H1 (cell line): Measurements from ENCODE around the gene SFT2D1. TPM values are rescaled to one million over a fixed set of nuclear protein-coding genes. Genes with fewer than 3 reads are reported as not detected.

ENCODE experiments used
- CTCF ChIA-PET: fragments of 300-600 bp; sonication (Branson Sonifier 250); formaldehyde crosslinking; loops from one replicate; lab custom pipeline; 2021; ENCODE audit not compliant: partially characterized antibody; lab: Charles Lee
- POLR2A ChIA-PET: fragments of 300-600 bp; sonication (Branson Sonifier 250); formaldehyde crosslinking; loops from one replicate; lab custom pipeline; 2021; ENCODE audit warnings: inconsistent platforms; ENCODE audit not compliant: partially characterized antibody; lab: Charles Lee
- DNase-seq, 2 experiments: peaks; one replicate each; pipeline versions ENCODE4 v3.0.0 to v3.0.0-alpha.2; 2010 to 2022; ENCODE audit warnings: low spot score in 2 of 2, low read depth in 1 of 2, mixed read lengths in 1 of 2
- FAIRE-seq: peaks from 2 replicates; lab custom pipeline; 2011; peaks lifted over from hg19 to GRCh38; lab: Jason Lieb, UNC
- H2AFZ ChIP-seq: 2 replicates; pipeline ENCODE4 v1.8.1; 2012; ENCODE audit warnings: low read length, inconsistent platforms
- H2AK5ac ChIP-seq: 2 replicates; pipeline ENCODE4 v1.6.1; 2013; ENCODE audit warnings: low read depth, low read length
- H2BK120ac ChIP-seq: replicated peaks from 2 replicates; pipeline ENCODE3; 2013; ENCODE audit warnings: low read depth, low read length, inconsistent platforms
- H2BK12ac ChIP-seq: 2 replicates; pipeline ENCODE4 v1.6.1; 2013; ENCODE audit warnings: low read depth, low read length
- H2BK15ac ChIP-seq: 2 replicates; pipeline ENCODE4 v1.6.1; 2013; ENCODE audit warnings: low read length
- H2BK20ac ChIP-seq: 2 replicates; pipeline ENCODE4 v1.6.1; 2013; ENCODE audit warnings: low read length
- H2BK5ac ChIP-seq: 2 replicates; pipeline ENCODE4 v1.6.1; 2013; ENCODE audit warnings: low read depth, low read length
- H3K14ac ChIP-seq: 2 replicates; pipeline ENCODE4 v1.6.1; 2013; ENCODE audit warnings: inconsistent platforms; ENCODE audit not compliant: insufficient read length
- H3K18ac ChIP-seq: 2 replicates; pipeline ENCODE4 v1.6.1; 2013; ENCODE audit warnings: low read length; ENCODE audit errors: extremely low read depth
- H3K23ac ChIP-seq: 2 replicates; pipeline ENCODE4 v1.6.1; 2013; ENCODE audit warnings: inconsistent platforms; ENCODE audit not compliant: insufficient read length
- H3K23me2 ChIP-seq: 2 replicates; pipeline ENCODE4 v1.6.1; 2013; ENCODE audit warnings: low read depth, low read length
- H3K27ac ChIP-seq: 2 replicates; pipeline ENCODE4 v1.6.1; 2011; ENCODE audit warnings: low read depth, low read length, inconsistent platforms
- H3K27me3 ChIP-seq, 4 experiments: replicated peaks in 1 of 4; 1 replicate in 1 of 4; 2 replicates in 3 of 4; pipeline versions ENCODE4 v1.6.1 to v1.8.1; 2011 to 2013; ENCODE audit warnings: low read length in 3 of 4, mild to moderate bottlenecking in 3 of 4, inconsistent platforms in 2 of 4, mixed read lengths in 2 of 4, moderate library complexity in 1 of 4; ENCODE audit not compliant: control insufficient read depth in 3 of 4, insufficient read depth in 3 of 4; ENCODE audit errors: extremely low read depth in 1 of 4
- H3K36me3 ChIP-seq, 4 experiments: 2 replicates each; pipeline versions ENCODE4 v1.6.1 to v1.8.1; 2011 to 2013; ENCODE audit warnings: mild to moderate bottlenecking in 4 of 4, low read length in 3 of 4, moderate library complexity in 2 of 4, control low read depth in 1 of 4, inconsistent platforms in 1 of 4; ENCODE audit not compliant: insufficient read depth in 4 of 4, control insufficient read depth in 2 of 4
- H3K4ac ChIP-seq: replicated peaks from 2 replicates; pipeline ENCODE3; 2013; ENCODE audit warnings: low read length, low read depth, mixed read lengths, inconsistent platforms; ENCODE audit not compliant: insufficient read length
- H3K4me1 ChIP-seq, 4 experiments: replicated peaks in 1 of 4; 1 replicate in 1 of 4; 2 replicates in 3 of 4; pipeline versions ENCODE4 v1.6.1 to v1.8.1; 2011 to 2013; ENCODE audit warnings: low read length in 3 of 4, inconsistent platforms in 2 of 4, mixed read lengths in 1 of 4; ENCODE audit not compliant: insufficient read depth in 4 of 4, control insufficient read depth in 3 of 4
- H3K4me2 ChIP-seq, 2 experiments: 2 replicates each; pipeline versions ENCODE4 v1.6.1 to v1.8.1; 2011 to 2013; ENCODE audit warnings: low read depth in 2 of 2, low read length in 2 of 2, control low read depth in 1 of 2, inconsistent platforms in 1 of 2, mild to moderate bottlenecking in 1 of 2; ENCODE audit not compliant: insufficient read depth in 1 of 2
- H3K4me3 ChIP-seq, 4 experiments: fragments of 200-600, 300-600 bp in 1 of 4; sonication (generic), shearing (Covaris generic), sonication (Bioruptor Twin) in 1 of 4; 2 replicates each; pipeline versions ENCODE4 v1.5.1 to v1.8.1; 2011 to 2016; ENCODE audit warnings: low read length in 4 of 4, low read depth in 3 of 4, control low read depth in 2 of 4, inconsistent platforms in 2 of 4, mild to moderate bottlenecking in 2 of 4, mixed read lengths in 1 of 4, moderate library complexity in 1 of 4; ENCODE audit not compliant: insufficient read depth in 2 of 4; ENCODE audit errors: extremely low read depth in 1 of 4
- H3K56ac ChIP-seq: replicated peaks from 2 replicates; pipeline ENCODE3; 2013; ENCODE audit warnings: low read depth, mild to moderate bottlenecking, mixed read lengths, low read length, inconsistent platforms; ENCODE audit not compliant: insufficient read length
- H3K79me1 ChIP-seq: 2 replicates; pipeline ENCODE4 v1.6.1; 2013; ENCODE audit warnings: low read depth, low read length, control low read depth
- H3K79me2 ChIP-seq, 2 experiments: 2 replicates each; pipeline versions ENCODE4 v1.6.1 to v1.8.1; 2012 to 2013; ENCODE audit warnings: low read length in 2 of 2, mild to moderate bottlenecking in 2 of 2, inconsistent platforms in 1 of 2; ENCODE audit not compliant: insufficient read depth in 2 of 2, control insufficient read depth in 1 of 2
- H3K9ac ChIP-seq, 4 experiments: replicated peaks in 1 of 4; 1 replicate in 1 of 4; 2 replicates in 3 of 4; pipeline versions ENCODE4 v1.6.1 to v1.8.1; 2011 to 2013; ENCODE audit warnings: low read depth in 3 of 4, low read length in 3 of 4, control low read depth in 2 of 4, mild to moderate bottlenecking in 2 of 4, moderate library complexity in 2 of 4, inconsistent platforms in 1 of 4; ENCODE audit errors: extremely low read depth in 1 of 4
- H3K9me3 ChIP-seq, 2 experiments: 2 replicates each; pipeline versions ENCODE4 v1.6.1 to v1.8.1; 2012 to 2013; ENCODE audit warnings: mild to moderate bottlenecking in 2 of 2, moderate library complexity in 2 of 2, control low read depth in 1 of 2, inconsistent platforms in 1 of 2, low read depth in 1 of 2, low read length in 1 of 2, mixed read lengths in 1 of 2; ENCODE audit not compliant: insufficient read depth in 2 of 2
- H4K20me1 ChIP-seq, 2 experiments: replicated peaks in 1 of 2; 2 replicates each; pipeline versions ENCODE3 to v1.8.1; 2011 to 2013; ENCODE audit warnings: inconsistent platforms in 2 of 2, low read length in 2 of 2, mild to moderate bottlenecking in 1 of 2; ENCODE audit not compliant: insufficient read depth in 2 of 2, control insufficient read depth in 1 of 2
- H4K5ac ChIP-seq: 2 replicates; pipeline ENCODE4 v1.6.1; 2013; ENCODE audit warnings: low read length, low read depth, mixed read lengths, inconsistent platforms; ENCODE audit not compliant: insufficient read length
- H4K8ac ChIP-seq: 2 replicates; pipeline ENCODE4 v1.8.0; 2013; ENCODE audit warnings: mild to moderate bottlenecking, moderate library complexity, low read length, inconsistent platforms; ENCODE audit not compliant: insufficient read depth; ENCODE audit errors: extremely low read depth
- H4K91ac ChIP-seq: replicated peaks from 2 replicates; pipeline ENCODE3; 2013; ENCODE audit warnings: low read length, mixed read lengths, inconsistent platforms; ENCODE audit not compliant: insufficient read length
- CEBPB ChIP-seq: IDR thresholded peaks from 2 replicates; pipeline ENCODE4 v1.6.1; 2012; ENCODE audit warnings: low read depth, low read length
- E2F6 ChIP-seq: IDR thresholded peaks from 2 replicates; pipeline ENCODE4 v1.6.1; 2012; ENCODE audit warnings: inconsistent platforms
- JUND ChIP-seq: IDR thresholded peaks from 2 replicates; pipeline ENCODE4 v1.6.1; 2011; ENCODE audit warnings: mild to moderate bottlenecking, improper control_type of control experiment, low read length
- KDM1A ChIP-seq: fragments of 200-600, 300-600 bp; sonication (generic); IDR thresholded peaks from 2 replicates; pipeline ENCODE4 v1.7.1; 2016; ENCODE audit warnings: mild to moderate bottlenecking, low read length, borderline replicate concordance
- KDM5A ChIP-seq: fragments of 200-600 bp; IDR thresholded peaks from 2 replicates; pipeline ENCODE4 v1.7.1; 2012; ENCODE audit warnings: mild to moderate bottlenecking, low read length, inconsistent platforms, mixed read lengths
- NANOG ChIP-seq: IDR thresholded peaks from 2 replicates; pipeline ENCODE4 v1.6.1; 2011; ENCODE audit warnings: low read length, low read depth, mild to moderate bottlenecking, inconsistent platforms; ENCODE audit not compliant: insufficient read depth, poor library complexity, severe bottlenecking
- NRF1 ChIP-seq: IDR thresholded peaks from 2 replicates; pipeline ENCODE4 v1.6.1; 2011; ENCODE audit warnings: mild to moderate bottlenecking, low read depth, low read length, improper control_type of control experiment
- POLR2AphosphoS5 ChIP-seq: IDR thresholded peaks from 2 replicates; pipeline ENCODE4 v1.6.1; 2011; ENCODE audit warnings: low read depth, low read length
- RNF2 ChIP-seq: fragments of 200-900, 300-1000 bp; sonication (generic); IDR thresholded peaks from 2 replicates; pipeline ENCODE4 v1.7.1; 2016; ENCODE audit warnings: borderline replicate concordance, low read depth, mild to moderate bottlenecking, antibody characterized with exemption, low read length; ENCODE audit not compliant: poor library complexity, severe bottlenecking; ENCODE audit errors: missing control alignments
- TAF7 ChIP-seq: optimal IDR thresholded peaks from 2 replicates; pipeline ENCODE3; 2011; ENCODE audit warnings: low read depth, mild to moderate bottlenecking, inconsistent platforms, low read length, moderate library complexity, borderline replicate concordance
- TBP ChIP-seq: IDR thresholded peaks from 2 replicates; pipeline ENCODE4 v1.6.1; 2011; ENCODE audit warnings: low read depth, low read length, improper control_type of control experiment
- WGBS, 2 experiments: shearing (Covaris generic) in 1 of 2; methylation state at CpG; one replicate each; pipeline versions ENCODE4 v1.1.6 to v1.1.7; 2013 to 2015; ENCODE audit warnings: low lambda C conversion rate in 2 of 2, mixed read lengths in 2 of 2, inconsistent platforms in 1 of 2, low coverage in 1 of 2, missing lambda C conversion rate in 1 of 2; ENCODE audit not compliant: insufficient replicate concordance in 2 of 2, insufficient coverage in 1 of 2, insufficient read length in 1 of 2; ENCODE audit errors: extremely low coverage in 1 of 2, missing lambda C conversion rate in 1 of 2; 5-methylcytosine and 5-hydroxymethylcytosine counted together
- polyA plus RNA-seq, 7 experiments: library from polyadenylated mRNA; depleted of rRNA in 3 of 7; stranded (reverse) in 5 of 7; unstranded in 2 of 7; fragments of >200 nt in 5 of 7; fragments of 200-250 nt in 2 of 7; gene quantifications; 1 replicate in 5 of 7; 2 replicates in 1 of 7; 4 replicates in 1 of 7; pipeline versions ENCODE4 v1.2.1 to v1.2.3, GENCODE V29; 2011 to 2013; ENCODE audit warnings: missing spikeins in 2 of 7, mixed read lengths in 2 of 7
- total RNA-seq: library from RNA; stranded (reverse); fragmentation: NEBNext Ultra II Directional; extraction: Animal tissue kit (Norgen Biotek cat#: 25700); gene quantifications from 2 replicates; pipeline ENCODE4 v1.2.1, GENCODE V29; 2021

SFT2D1 gene
- total and polyA plus RNA-seq, 2 of the 8 experiments (the other 6 are each of a cell fraction or from before 2014, with no cell fraction given), result 52.3 to 76.1 TPM

DNA sequence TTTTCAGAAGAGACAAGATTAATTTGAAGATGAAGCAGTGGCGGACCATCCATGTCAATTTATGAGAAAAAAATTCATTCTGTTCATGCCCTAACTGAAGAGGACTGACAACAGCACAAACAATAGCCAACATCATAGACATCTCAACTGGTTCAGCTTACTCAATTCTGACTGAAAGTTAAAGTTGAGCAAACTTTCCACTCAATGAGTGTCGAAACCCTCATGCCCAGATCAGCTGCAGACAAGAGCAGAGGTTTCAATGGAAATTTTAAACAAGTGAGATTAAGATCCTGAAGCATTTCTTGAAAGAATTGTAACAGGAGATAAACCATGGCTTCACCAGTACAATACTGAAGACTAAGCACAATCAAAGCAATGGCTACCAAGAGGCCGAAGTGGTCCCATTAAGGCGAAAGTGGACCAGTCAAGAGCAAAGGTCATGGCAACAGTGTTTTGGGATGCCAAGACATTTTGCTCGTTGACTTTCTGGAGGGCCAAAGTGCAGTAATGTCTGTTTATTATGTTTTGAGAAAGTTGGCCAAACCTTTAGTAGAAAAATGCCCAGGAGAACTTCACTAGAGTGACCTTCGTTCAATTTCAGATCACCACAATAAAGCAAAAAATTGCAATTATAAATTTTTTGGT is 6.1 kb upstream of the SFT2D1 start:
- no peak overlapping the region for H2BK12ac ChIP-seq
- H4K20me1 ChIP-seq, result no peaks in the 10 kb centered on the region
- no peak overlapping the region for H3K9ac ChIP-seq
- TF ChIP-seq CEBPB (no peak), KDM5A (no peak), E2F6 (no peak), RNF2 (no peak), TBP (no peak), KDM1A (no peak), TAF7 (no peak), NANOG (no peak), JUND (no peak), NRF1 (no peak), POLR2AphosphoS5 (no peak)
- H3K79me1 ChIP-seq, result no peaks in the 10 kb centered on the region
- no peaks in the 10 kb centered on the region for H3K27me3 ChIP-seq
- H4K5ac ChIP-seq, result no peak overlapping the region
- FAIRE-seq (no peak), DNase-seq (no peak)
- no peak overlapping the region for H3K14ac ChIP-seq
- H2BK5ac ChIP-seq, result no peak overlapping the region
- no peak overlapping the region for H4K8ac ChIP-seq
- CTCF ChIA-PET, result no interaction called here
- no peak overlapping the region for H3K56ac ChIP-seq
- 90% methylated on average over 6 of the region's 6 CpGs; no CpG with 5 or more reads in 1 of the 2 experiments for WGBS, 2 experiments
- no peak overlapping the region for H3K4me2 ChIP-seq
- peaks cover 0 to 4% (median 2%) of the 10 kb centered on the region in 4 experiments; a peak in 3 of 7 replicates for H3K4me1 ChIP-seq
- peaks cover 2% of the 10 kb centered on the region; the same call in 1 of the 2 replicates for H3K23me2 ChIP-seq
- no peak overlapping the region for H3K18ac ChIP-seq
- POLR2A ChIA-PET, result no interaction called here
- H3K4me3 ChIP-seq, result no peak overlapping the region
- H2BK15ac ChIP-seq, result no peak overlapping the region
- H2AFZ ChIP-seq, result no peak overlapping the region
- H4K91ac ChIP-seq, result no peak overlapping the region
- H3K4ac ChIP-seq, result no peak overlapping the region
- H3K79me2 ChIP-seq, result no peaks in the 10 kb centered on the region
- no peak overlapping the region for H2BK120ac ChIP-seq
- H3K27ac ChIP-seq, result no peak overlapping the region
- H3K23ac ChIP-seq, result no peak overlapping the region
- H3K36me3 ChIP-seq, result no peaks in the 10 kb centered on the region
- no peak overlapping the region for H2AK5ac ChIP-seq
- H2BK20ac ChIP-seq, result no peak overlapping the region
- no peaks in the 10 kb centered on the region for H3K9me3 ChIP-seq
